Measurements from ENCODE around the gene TMSB15B. TPM values are rescaled to one million over a fixed set of nuclear protein-coding genes. Genes with fewer than 3 reads are reported as not detected.
"Not testable (repeated sequence)": the region's sequence is repeated elsewhere in the genome, so short reads cannot be mapped to it uniquely, and the experiment has no call there.

The TMSB15B gene
- total RNA-seq, 4 donors from 2014 or later: not detected

DNA sequence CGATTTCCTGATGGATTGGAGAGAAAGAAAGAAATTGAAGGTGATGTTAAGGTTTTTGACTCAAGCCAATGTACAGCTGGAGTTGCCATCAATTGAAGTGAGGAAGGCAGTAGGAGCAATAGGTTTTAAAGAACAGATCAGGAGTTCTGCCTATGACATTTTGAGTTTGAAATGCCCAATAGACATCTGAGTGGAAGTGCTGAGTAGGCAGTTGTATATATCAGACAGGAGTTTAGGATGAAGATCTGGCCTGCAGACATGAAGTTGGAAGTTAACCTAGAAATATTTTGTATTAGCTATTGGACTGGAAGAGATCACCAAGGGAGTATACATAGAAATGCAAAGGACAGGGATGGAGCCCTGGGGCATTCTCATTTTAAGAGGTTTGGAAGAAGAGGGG lies 12.9 kb upstream of the TMSB15B start:
- Histone ChIP-seq H3K27ac (no peak overlapping the region), H3K36me3 (no peaks in the 10 kb centered on the region), H3K4me3 (no peak overlapping the region), H3K4me1 (no peaks in the 10 kb centered on the region), H3K9me3 (no peaks in the 10 kb centered on the region), H3K27me3 (peaks cover 0 to 28% (median 0%) of the 10 kb centered on the region in 3 donors)
- ATAC-seq: no peak
- DNase-seq: no peak
- intact Hi-C loops (cut with DNase I; ENCODE audit: low total_unique reads): no loop called here
- no peak for TF ChIP-seq CTCF (IDR thresholded peaks at IDR 0.05 in 4 of 5, conservative IDR thresholded peaks at IDR 0.05 in 1 of 5)
- TF ChIP-seq POLR2A (IDR thresholded peaks at IDR 0.05): no peak
- in situ Hi-C loops (cut with MboI; ENCODE audit: low sequenced_read_pairs in 4 of 4): loop anchor here in 1 of 4 donors (25.0 kb wide), 1 partner anchor 112 kb away; the partner anchor contains the start of gene RAB9B

- no peak for ATAC-seq
- H3K27ac ChIP-seq: no peak overlapping the region
- no peaks in the 10 kb centered on the region for H3K4me1 ChIP-seq
- H3K27me3 ChIP-seq: peaks cover 0 to 21% (median 0%) of the 10 kb centered on the region in 3 donors
- intact Hi-C loops (cut with DNase I; ENCODE audit: low total_unique reads) (no loop called here), in situ Hi-C loops (cut with MboI; ENCODE audit: low sequenced_read_pairs in 4 of 4) (no loop called here)
- H3K4me3 ChIP-seq: no peak overlapping the region
- no peak for DNase-seq
- H3K9me3 ChIP-seq: no peaks in the 10 kb centered on the region
- TF ChIP-seq POLR2A (IDR thresholded peaks at IDR 0.05) (no peak), CTCF (IDR thresholded peaks at IDR 0.05 in 4 of 5, conservative IDR thresholded peaks at IDR 0.05 in 1 of 5) (no peak)
- H3K36me3 ChIP-seq: no peaks in the 10 kb centered on the region
Measured at GRCh38 chrX:103953353-103953752, 9.1 kb upstream of the TMSB15B start.

DNA sequence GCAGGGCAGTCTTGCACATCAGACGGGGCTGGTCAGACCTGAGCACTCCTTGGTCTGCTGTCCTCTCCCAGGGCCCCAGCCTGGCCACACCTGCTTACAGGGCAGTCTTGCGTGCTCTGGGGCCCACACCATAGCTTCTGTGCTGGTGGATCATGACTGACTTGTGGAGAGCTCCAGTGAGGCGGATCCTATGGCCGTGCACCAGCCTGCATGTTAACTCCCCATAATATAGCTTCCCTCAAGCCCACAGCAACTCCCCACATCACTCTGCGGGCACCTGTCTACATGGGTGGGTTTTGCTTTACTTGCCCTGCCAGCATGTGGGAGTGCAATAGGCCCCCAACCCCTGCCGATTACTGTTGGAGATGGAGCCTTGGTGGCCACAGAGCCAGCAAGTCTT lies 8.2 kb upstream of the TMSB15B start:
- no peak for DNase-seq
- H3K27ac ChIP-seq: no peak overlapping the region

DNA sequence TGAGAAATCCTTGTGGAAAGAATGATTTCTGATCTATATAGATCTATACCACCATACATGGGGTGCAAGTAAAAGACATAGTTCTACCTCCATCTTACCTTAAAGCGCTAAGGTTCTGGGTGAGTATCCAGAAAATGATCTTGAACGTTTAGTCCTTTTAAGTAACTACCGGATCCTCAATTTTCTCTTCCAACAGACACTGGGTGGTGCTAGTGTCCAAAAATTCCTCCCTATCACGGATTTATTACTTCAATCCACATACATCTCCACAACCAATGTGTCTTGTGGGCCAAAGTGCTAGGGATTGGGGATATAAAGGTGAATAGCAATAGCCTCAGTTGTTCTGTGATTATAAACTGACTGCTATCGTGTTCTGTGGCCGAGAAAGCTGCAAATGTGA lies 1.8 kb upstream of the TMSB15B start:
- DNase-seq; H3K27me3 ChIP-seq; H3K27ac ChIP-seq; H3K9me3 ChIP-seq; ATAC-seq; in situ Hi-C loops (cut with MboI; ENCODE audit: low sequenced_read_pairs in 4 of 4); H3K36me3 ChIP-seq; H3K4me3 ChIP-seq; H3K4me1 ChIP-seq; intact Hi-C loops (cut with DNase I; ENCODE audit: low total_unique reads): not testable (repeated sequence)

More for the DNA sequence above, 8.2 kb upstream of the TMSB15B start:
- ATAC-seq: no peak
- no peak for TF ChIP-seq CTCF (IDR thresholded peaks at IDR 0.05 in 4 of 5, conservative IDR thresholded peaks at IDR 0.05 in 1 of 5)
- no peak for TF ChIP-seq POLR2A (IDR thresholded peaks at IDR 0.05)
- H3K27me3 ChIP-seq: peaks cover 0 to 17% (median 0%) of the 10 kb centered on the region in 3 donors
- H3K4me1 ChIP-seq: no peaks in the 10 kb centered on the region
- H3K36me3 ChIP-seq: no peaks in the 10 kb centered on the region
- in situ Hi-C loops (cut with MboI; ENCODE audit: low sequenced_read_pairs in 4 of 4): no loop called here
- intact Hi-C loops (cut with DNase I; ENCODE audit: low total_unique reads): no loop called here
- H3K9me3 ChIP-seq: no peaks in the 10 kb centered on the region
- H3K4me3 ChIP-seq: no peak overlapping the region

- ATAC-seq; H3K36me3 ChIP-seq; intact Hi-C loops (cut with DNase I; ENCODE audit: low total_unique reads); H3K27me3 ChIP-seq; H3K27ac ChIP-seq; H3K9me3 ChIP-seq; in situ Hi-C loops (cut with MboI; ENCODE audit: low sequenced_read_pairs in 4 of 4); H3K4me3 ChIP-seq; H3K4me1 ChIP-seq; DNase-seq: not testable (repeated sequence)
Measured at GRCh38 chrX:103983508-103983907, 21.1 kb downstream of the TMSB15B start.

GRCh38 chrX:103999234-103999633 lies 36.8 kb downstream of the TMSB15B start:
- Histone ChIP-seq H3K27me3 (no peaks in the 10 kb centered on the region), H3K4me3 (no peak overlapping the region), H3K9me3 (no peaks in the 10 kb centered on the region), H3K27ac (no peak overlapping the region), H3K36me3 (no peaks in the 10 kb centered on the region), H3K4me1 (no peaks in the 10 kb centered on the region)
- TF ChIP-seq POLR2A (IDR thresholded peaks at IDR 0.05) (no peak), CTCF (IDR thresholded peaks at IDR 0.05 in 4 of 5, conservative IDR thresholded peaks at IDR 0.05 in 1 of 5) (no peak)
- ATAC-seq (no peak), DNase-seq (no peak)
- in situ Hi-C loops (cut with MboI; ENCODE audit: low sequenced_read_pairs in 4 of 4): no loop called here
- intact Hi-C loops (cut with DNase I; ENCODE audit: low total_unique reads): no loop called here

Data from gastrocnemius medialis (tissue), 4 donors.